Dermis microvascular lymphatic vessel endothelial cell (primary cell): ENCODE data around the gene LRP1. TPM values are rescaled to one million over a fixed set of nuclear protein-coding genes. Genes with fewer than 3 reads are reported as not detected.

Experiments used
- DNase-seq, 2 donors: peaks; one replicate each; pipeline versions ENCODE4 v3.0.0 to v3.0.0-alpha.2; 2010; ENCODE audit warnings: low read depth in 2 of 2
- total RNA-seq: library from RNA; depleted of rRNA; stranded (reverse); fragments of >200 nt; gene quantifications from 2 replicates; pipeline ENCODE4 v1.2.1, GENCODE V29; 2014

The LRP1 gene
- total RNA-seq, 1 donor from 2014 or later = 0.26 TPM

GRCh38 chr12:57247041-57247440 is 118.8 kb downstream of the LRP1 start:
- no peak for DNase-seq

DNA sequence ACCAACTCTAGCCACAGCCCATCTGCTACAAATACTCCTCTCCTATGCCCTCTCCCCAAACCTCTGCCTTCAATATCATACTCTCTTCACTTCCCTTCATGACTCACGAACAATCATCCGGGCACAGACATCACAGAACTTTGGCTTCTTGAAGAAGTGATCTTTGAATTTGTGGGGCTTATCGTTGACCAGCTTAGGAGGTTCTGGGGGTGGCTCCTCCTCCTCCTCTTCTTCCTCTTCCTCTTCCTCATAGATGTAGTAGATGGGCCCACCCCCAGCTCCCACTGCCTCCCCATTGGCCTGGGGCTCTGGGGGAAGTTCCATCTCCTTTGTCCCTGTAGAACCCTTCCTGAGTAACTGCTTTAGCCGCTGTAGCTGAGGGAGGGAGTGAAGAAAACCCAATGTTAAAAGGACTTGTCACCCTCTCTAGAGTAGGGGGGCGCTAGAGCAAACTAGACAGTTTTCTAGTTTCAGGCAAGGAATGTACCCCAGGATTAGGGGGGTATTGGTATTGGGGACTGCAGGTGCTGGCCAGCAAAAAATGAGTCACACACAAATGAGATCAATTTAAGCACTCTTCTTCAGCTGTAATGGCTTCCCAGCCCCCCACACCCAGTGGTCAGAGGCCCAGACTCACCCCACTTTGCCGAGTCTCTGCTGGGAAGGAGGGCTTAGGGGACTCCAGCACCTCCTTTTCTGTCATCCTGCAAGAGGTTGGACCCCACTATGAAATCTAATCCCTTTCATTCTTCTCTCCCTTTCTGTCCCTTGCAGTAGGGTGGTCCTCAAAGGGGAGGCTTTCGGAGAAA is 120.9 kb downstream of the LRP1 start:
- no peak for DNase-seq

DNA sequence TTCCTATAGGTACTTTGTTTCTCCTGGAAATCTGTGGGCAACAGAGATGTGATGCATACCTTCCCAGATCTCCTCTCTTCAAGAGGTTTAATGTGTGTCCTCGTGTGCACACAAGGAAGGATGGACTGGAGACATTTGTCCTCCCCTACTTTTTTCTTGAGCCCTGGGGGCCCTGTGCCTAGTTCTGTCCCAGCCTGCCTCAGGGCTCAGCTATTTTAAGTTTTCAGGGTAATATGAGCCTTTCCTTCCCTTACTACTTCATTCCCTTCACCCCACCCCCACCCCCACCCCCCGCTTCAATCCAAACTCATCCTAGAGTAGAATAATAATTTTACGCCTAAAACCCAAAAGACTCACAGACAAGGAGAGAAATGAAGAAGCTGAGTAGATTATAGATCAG is 122.3 kb downstream of the LRP1 start:
- DNase-seq = no peak

DNA sequence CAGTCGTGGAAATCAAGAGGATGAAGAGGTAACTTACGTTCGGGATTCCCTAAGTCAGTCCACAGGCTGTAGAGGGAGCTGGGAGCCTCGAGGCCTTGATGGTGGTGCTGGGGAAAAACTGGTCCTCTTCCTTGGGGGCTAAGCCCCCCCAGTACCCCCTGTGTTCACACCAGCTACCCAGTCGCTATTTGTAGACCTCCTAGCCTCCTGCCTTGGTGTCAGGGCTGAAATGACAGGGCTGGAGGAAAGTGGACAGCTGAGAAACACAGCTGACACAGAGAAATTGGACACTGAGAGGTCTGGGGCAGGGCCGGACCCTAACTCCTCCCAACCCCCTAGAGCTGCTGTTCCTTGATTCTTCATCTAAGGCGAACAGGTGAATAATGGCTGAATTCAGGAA is 122.7 kb downstream of the LRP1 start, which contains the start of gene STAC3:
TSS of gene STAC3 (minus strand) at position 232 of the 400 bp plus-strand sequence. CDS start 1,551 bp downstream, outside the sequence.
- DNase-seq = no peak

DNA sequence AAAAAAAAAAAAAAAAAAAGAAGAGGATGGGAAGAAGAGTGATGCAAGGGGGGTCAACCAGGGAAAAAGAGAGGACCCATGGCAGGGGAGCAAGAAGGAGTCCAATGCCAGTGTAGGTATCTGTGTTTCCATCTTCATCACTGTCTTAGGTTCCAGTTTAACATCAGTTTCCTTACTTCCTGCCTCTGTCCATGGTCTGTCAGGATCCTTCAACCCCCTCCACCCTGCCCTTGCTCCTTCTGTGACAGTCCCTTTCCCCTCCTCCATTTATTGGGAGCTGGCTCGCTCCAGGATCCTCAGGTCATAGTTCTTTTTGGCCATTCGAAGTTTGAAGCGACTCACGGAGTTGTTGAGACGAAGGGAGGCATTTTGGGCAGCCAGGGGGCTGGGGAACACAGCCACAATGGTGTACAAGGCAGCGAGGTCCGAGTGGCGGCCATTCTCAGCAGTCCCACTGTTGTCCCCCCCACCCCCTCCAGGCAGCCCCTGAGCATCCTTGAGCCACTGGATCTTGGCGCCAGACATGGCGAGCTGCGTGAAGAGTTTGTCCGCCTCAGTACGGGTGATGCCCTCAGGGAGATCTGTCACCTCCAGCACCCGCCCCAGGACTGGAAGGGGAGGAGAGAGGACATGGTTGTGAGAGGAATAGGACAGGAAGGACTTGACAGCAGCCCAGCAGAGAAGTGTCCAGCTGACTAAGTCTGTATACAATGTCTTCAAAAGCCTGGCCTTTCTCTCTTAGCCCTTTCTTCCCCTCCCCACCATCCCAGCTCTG is 126.4 kb downstream of the LRP1 start:
- no peak for DNase-seq

GRCh38 chr12:57255916-57256315 is 127.6 kb downstream of the LRP1 start:
- DNase-seq = no peak

DNA sequence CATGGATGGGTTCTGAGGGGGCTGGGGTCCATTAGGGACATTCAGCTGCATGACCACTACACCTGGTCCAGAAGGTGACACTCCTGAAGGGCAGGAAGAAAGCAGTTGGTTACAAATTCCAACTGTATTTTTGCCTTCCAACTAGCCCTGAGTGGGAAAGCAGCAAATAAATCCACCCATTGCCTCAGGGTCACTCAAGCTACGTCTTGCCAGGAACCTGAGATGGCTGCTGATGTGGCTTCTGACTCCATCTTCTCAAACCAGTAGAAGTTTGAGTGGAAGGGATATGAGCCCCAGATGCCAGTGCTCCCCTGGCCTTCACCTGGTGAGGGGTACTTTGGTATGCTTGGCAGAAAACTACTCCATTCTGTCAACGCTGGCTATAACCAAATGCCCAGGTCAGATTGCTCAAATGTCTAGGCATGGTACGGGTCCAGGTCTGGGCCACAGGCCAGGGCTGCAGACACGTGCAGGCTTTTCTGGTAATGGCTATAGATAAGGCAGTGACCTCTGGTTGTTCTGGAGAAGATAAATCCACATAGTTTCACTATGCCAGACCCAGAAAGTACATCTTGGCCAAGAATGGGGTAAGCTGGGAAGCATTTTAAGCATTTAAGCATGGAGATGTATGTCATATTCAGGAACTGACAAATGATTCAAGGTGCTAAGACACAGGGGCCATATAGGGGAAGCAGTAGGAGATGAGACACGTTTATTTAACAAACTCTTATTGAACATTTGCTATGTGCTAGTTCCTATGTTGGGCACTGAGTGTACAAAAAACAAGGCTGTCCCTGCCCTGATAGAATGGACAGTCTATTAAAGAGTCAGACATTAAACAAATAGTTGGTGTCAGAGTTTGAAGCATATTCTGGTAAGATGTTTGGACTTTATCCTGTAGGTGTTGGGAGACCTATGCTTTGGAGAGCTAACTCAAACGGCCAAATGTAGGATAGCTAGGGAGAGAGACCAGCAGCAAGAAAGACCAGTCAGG is 131.0 kb downstream of the LRP1 start:
- no peak for DNase-seq

- DNase-seq = no peak
Observed at GRCh38 chr12:57260366-57260765, 132.1 kb downstream of the LRP1 start.

DNA sequence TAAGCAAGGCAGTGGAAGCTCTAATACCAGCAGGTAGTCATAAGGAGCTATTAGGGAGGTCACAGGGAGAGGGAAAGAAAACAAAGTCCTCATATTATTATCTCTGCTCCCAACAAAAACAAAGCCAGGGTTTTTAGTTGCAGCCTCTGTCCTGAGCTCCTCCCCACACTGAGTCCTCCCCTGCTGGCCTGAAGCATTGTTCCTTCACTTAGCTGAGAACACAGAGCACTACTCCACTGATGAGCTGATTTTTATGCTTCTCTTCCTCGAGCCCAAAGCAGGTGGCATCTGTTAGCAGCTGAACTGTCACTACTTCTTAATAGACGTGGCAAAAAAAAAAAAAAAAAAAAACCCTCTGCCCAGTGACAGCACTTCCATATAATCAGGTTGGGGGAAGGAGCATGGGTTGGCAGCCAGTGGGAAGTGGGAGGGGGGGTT is 133.2 kb downstream of the LRP1 start:
- no peak for DNase-seq

GRCh38 chr12:57262126-57262822 is 134.0 kb downstream of the LRP1 start:
- no peak for DNase-seq

Other genes starting within 250 kb of the LRP1 start
- not detected in 2 replicates for gene SDR9C7, start 194.1 kb upstream of the LRP1 start, total RNA-seq
- gene RDH16, start 170.9 kb upstream of the LRP1 start, total RNA-seq = under 0.01 and 0.13 TPM in 2 replicates
- gene ZBTB39, start 121.9 kb upstream of the LRP1 start, total RNA-seq = 5.6 and 9.9 TPM in 2 replicates
- gene TAC3, start 112.0 kb upstream of the LRP1 start, total RNA-seq = not detected in 2 replicates
- gene MYO1A, start 78.4 kb upstream of the LRP1 start, total RNA-seq = under 0.01 and 0.13 TPM in 2 replicates
- 5.5 and 6.1 TPM in 2 replicates for gene NEMP1, start 49.7 kb upstream of the LRP1 start, total RNA-seq
- gene NAB2, start 39.4 kb upstream of the LRP1 start, total RNA-seq = 5.4 and 13.9 TPM in 2 replicates
- gene STAT6, start 17.1 kb upstream of the LRP1 start, total RNA-seq = 8.5 and 11.0 TPM in 2 replicates
- gene LRP1-AS, start 19.1 kb downstream of the LRP1 start, total RNA-seq = not detected in 2 replicates
- under 0.01 TPM in 1 of 2 replicates, not detected in the other for gene NXPH4, start 88.3 kb downstream of the LRP1 start, total RNA-seq
- gene SHMT2, start 101.2 kb downstream of the LRP1 start, total RNA-seq = 153 and 155 TPM in 2 replicates
- gene STAC3, start 122.7 kb downstream of the LRP1 start, total RNA-seq = 0.13 TPM in 2 replicates